NCI-H1930 (cell line): ENCODE results near the gene CDKN2AIP.
"Not testable (repeated sequence)": the region's sequence is repeated elsewhere in the genome, so short reads cannot be mapped to it uniquely, and the experiment has no call there.

ENCODE experiments used
- DNase-seq, 2 experiments: peaks; one replicate each; lab custom pipeline; 2025; lab: John Stamatoyannopoulos, UW

The CDKN2AIP gene

GRCh38 chr4:183413234-183414200, 30.9 kb upstream of the CDKN2AIP start:
- no peak for DNase-seq

GRCh38 chr4:183416879-183417755, 27.3 kb upstream of the CDKN2AIP start:
- DNase-seq = no peak

- no peak for DNase-seq
Observed at GRCh38 chr4:183422962-183423631, 21.3 kb upstream of the CDKN2AIP start.

- DNase-seq = no peak
Observed at GRCh38 chr4:183424109-183424744, 20.2 kb upstream of the CDKN2AIP start.

GRCh38 chr4:183426507-183426906, 17.9 kb upstream of the CDKN2AIP start:
- DNase-seq = no peak

- no peak for DNase-seq
Observed at GRCh38 chr4:183429489-183429888, 14.9 kb upstream of the CDKN2AIP start.

GRCh38 chr4:183430317-183430993, 14.0 kb upstream of the CDKN2AIP start:
- no peak for DNase-seq

GRCh38 chr4:183430994-183431347, 13.5 kb upstream of the CDKN2AIP start:
- DNase-seq = no peak

- DNase-seq = no peak
Observed at GRCh38 chr4:183431614-183432013, 12.8 kb upstream of the CDKN2AIP start.

GRCh38 chr4:183433183-183433582, 11.3 kb upstream of the CDKN2AIP start:
- DNase-seq = not testable (repeated sequence)

GRCh38 chr4:183434264-183434663, 10.2 kb upstream of the CDKN2AIP start:
- no peak for DNase-seq

- DNase-seq = no peak
Observed at GRCh38 chr4:183434666-183435190, 9.7 kb upstream of the CDKN2AIP start.

GRCh38 chr4:183435803-183436202, 8.6 kb upstream of the CDKN2AIP start:
- DNase-seq = no peak

- DNase-seq = no peak
Observed at GRCh38 chr4:183436417-183436816, 8.0 kb upstream of the CDKN2AIP start.

GRCh38 chr4:183437452-183437851, 7.0 kb upstream of the CDKN2AIP start:
- no peak for DNase-seq

GRCh38 chr4:183438458-183439113, 5.8 kb upstream of the CDKN2AIP start:
- no peak for DNase-seq

- no peak for DNase-seq
Observed at GRCh38 chr4:183441276-183441675, 3.2 kb upstream of the CDKN2AIP start.

- no peak for DNase-seq
Observed at GRCh38 chr4:183443655-183444213, 702 bp upstream of the CDKN2AIP start.

- DNase-seq = no peak
Observed at GRCh38 chr4:183445097-183445428, 627 bp downstream of the CDKN2AIP start.

GRCh38 chr4:183447646-183448045, 3.2 kb downstream of the CDKN2AIP start:
- no peak for DNase-seq
